Endodermal cell (in vitro differentiated cells): ENCODE data around the gene BBS10. TPM values are rescaled to one million over a fixed set of nuclear protein-coding genes. Genes with fewer than 3 reads are reported as not detected.

Experiments used
- DNase-seq: peaks from one replicate; pipeline ENCODE4 v3.0.0-alpha.2; 2017
- H3K27ac ChIP-seq: 2 replicates; pipeline ENCODE4 v1.5.1; 2013; ENCODE audit warnings: mild to moderate bottlenecking, low read depth, low read length, moderate library complexity
- H3K27me3 ChIP-seq: 2 replicates; pipeline ENCODE4 v1.6.1; 2013; ENCODE audit warnings: mild to moderate bottlenecking, low read length, moderate library complexity; ENCODE audit not compliant: insufficient read depth, control insufficient read depth, poor library complexity, severe bottlenecking
- H3K36me3 ChIP-seq: 2 replicates; pipeline ENCODE4 v1.7.0; 2013; ENCODE audit warnings: mild to moderate bottlenecking, low read length, moderate library complexity; ENCODE audit not compliant: control insufficient read depth, insufficient read depth
- H3K4me1 ChIP-seq: one replicate; pipeline ENCODE4 v1.7.0; 2013; ENCODE audit warnings: low read length; ENCODE audit not compliant: control insufficient read depth, insufficient read depth
- H3K4me3 ChIP-seq: 2 replicates; pipeline ENCODE4 v1.5.1; 2013; ENCODE audit warnings: mild to moderate bottlenecking, low read length, moderate library complexity
- H3K9ac ChIP-seq: 2 replicates; pipeline ENCODE4 v1.6.1; 2013; ENCODE audit warnings: mild to moderate bottlenecking, low read length, moderate library complexity; ENCODE audit not compliant: poor library complexity, severe bottlenecking; ENCODE audit errors: extremely low read depth
- H3K9me3 ChIP-seq: 2 replicates; pipeline ENCODE4 v1.6.1; 2013; ENCODE audit warnings: mild to moderate bottlenecking, low read length, moderate library complexity; ENCODE audit not compliant: control insufficient read depth
- H3K27ac Mint-ChIP-seq: 2 replicates; pipeline ENCODE4 v1.8.0; 2020; ENCODE audit warnings: mixed read lengths
- H3K27me3 Mint-ChIP-seq: 2 replicates; pipeline ENCODE4 v1.8.0; 2021; ENCODE audit warnings: mild to moderate bottlenecking, mixed read lengths; ENCODE audit not compliant: insufficient read depth
- H3K36me3 Mint-ChIP-seq: 2 replicates; pipeline ENCODE4 v1.8.0; 2020; ENCODE audit warnings: low read depth, mixed read lengths
- H3K4me1 Mint-ChIP-seq: 2 replicates; pipeline ENCODE4 v1.8.0; 2020; ENCODE audit warnings: mixed read lengths
- H3K4me3 Mint-ChIP-seq: 2 replicates; pipeline ENCODE4 v1.8.0; 2020; ENCODE audit warnings: mild to moderate bottlenecking, moderate library complexity, mixed read lengths
- H3K9me3 Mint-ChIP-seq: 2 replicates; pipeline ENCODE4 v1.8.0; 2020; ENCODE audit warnings: mild to moderate bottlenecking, mixed read lengths
- WGBS, 2 experiments: methylation state at CpG; one replicate each; pipeline versions ENCODE4 v1.1.5 to v1.1.7; 2013; ENCODE audit warnings: missing lambda C conversion rate in 2 of 2, mixed read lengths in 1 of 2; ENCODE audit not compliant: insufficient coverage in 1 of 2, insufficient read length in 1 of 2; 5-methylcytosine and 5-hydroxymethylcytosine counted together
- total RNA-seq, 2 donors: library from RNA; stranded (reverse); fragmentation: NEBNext Ultra II Directional in 1 of 2; extraction: Animal tissue kit (Norgen Biotek cat#: 25700) in 1 of 2; gene quantifications; 2 replicates in 1 of 2; 3 replicates in 1 of 2; pipeline ENCODE4 v1.2.1, GENCODE V29; 2021
- TF ChIP-seq, protein P1 (sequence below): fragments of 200-600 bp; sonication (generic); conservative IDR thresholded peaks from 2 replicates; pipeline ENCODE4 v1.5.0; 2021; ENCODE audit warnings: antibody characterized with exemption, mild to moderate bottlenecking

BBS10 gene
- total RNA-seq, 2 donors from 2014 or later = 9.3 to 9.5 TPM

DNA sequence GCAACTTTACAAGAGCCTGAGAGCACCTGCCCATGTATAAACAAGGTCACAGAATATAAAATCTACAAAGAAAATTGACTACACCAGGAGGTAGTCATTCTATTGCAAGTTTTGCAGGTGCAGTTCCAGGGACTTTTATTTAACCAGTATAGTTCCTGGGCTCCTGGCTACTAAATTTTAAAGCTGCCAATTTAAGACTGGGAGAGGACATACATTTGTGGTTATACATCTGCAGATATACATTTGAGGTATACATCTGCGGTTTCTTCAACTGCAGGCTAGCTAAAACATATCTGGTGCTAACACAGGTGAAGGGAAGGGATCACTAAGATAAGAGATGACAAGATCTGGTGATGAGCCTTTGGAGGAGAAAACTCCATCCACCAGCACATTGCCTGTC lies 30.2 kb downstream of the BBS10 start:
- Histone ChIP-seq H3K4me1 (no peaks in the 10 kb centered on the region), H3K9me3 (peaks cover 7% of the 10 kb centered on the region), H3K27me3 (no peaks in the 10 kb centered on the region), H3K9ac (no peak overlapping the region), H3K27ac (no peak overlapping the region), H3K36me3 (no peaks in the 10 kb centered on the region), H3K4me3 (no peak overlapping the region)
- Mint-ChIP-seq H3K36me3 (no peaks in the 10 kb centered on the region), H3K27ac (no peak overlapping the region), H3K4me1 (no peaks in the 10 kb centered on the region), H3K9me3 (peaks cover 22% of the 10 kb centered on the region), H3K27me3 (peaks cover 8% of the 10 kb centered on the region), H3K4me3 (no peak overlapping the region)
- 86 to 96% methylated on average over 1 of the region's 1 CpG for whole genome bisulfite sequencing, 2 experiments
- TF ChIP-seq, protein P1, sequence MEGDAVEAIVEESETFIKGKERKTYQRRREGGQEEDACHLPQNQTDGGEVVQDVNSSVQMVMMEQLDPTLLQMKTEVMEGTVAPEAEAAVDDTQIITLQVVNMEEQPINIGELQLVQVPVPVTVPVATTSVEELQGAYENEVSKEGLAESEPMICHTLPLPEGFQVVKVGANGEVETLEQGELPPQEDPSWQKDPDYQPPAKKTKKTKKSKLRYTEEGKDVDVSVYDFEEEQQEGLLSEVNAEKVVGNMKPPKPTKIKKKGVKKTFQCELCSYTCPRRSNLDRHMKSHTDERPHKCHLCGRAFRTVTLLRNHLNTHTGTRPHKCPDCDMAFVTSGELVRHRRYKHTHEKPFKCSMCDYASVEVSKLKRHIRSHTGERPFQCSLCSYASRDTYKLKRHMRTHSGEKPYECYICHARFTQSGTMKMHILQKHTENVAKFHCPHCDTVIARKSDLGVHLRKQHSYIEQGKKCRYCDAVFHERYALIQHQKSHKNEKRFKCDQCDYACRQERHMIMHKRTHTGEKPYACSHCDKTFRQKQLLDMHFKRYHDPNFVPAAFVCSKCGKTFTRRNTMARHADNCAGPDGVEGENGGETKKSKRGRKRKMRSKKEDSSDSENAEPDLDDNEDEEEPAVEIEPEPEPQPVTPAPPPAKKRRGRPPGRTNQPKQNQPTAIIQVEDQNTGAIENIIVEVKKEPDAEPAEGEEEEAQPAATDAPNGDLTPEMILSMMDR = no peak
- no peak for DNase-seq

DNA sequence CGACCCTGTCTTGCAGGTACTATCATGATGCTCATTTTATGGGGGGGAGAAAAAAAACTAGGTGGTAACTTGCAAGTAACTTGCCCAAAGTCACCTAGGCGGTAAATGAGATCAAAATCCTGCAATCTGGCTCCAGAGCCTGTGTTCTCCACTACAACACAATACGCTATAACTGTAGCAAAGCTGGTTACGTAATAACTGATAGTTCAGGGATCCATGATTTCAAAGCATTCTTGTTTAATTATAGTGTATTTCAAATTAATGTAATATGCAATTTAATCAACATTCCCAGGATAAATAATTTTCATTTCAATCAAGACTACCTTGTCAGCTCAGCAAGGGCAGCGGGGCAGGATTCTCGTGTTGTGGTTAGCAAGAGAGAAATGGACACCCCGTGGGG lies 31.7 kb downstream of the BBS10 start:
- H3K36me3 ChIP-seq = no peaks in the 10 kb centered on the region
- Mint-ChIP-seq H3K36me3 (no peaks in the 10 kb centered on the region), H3K27ac (no peak overlapping the region), H3K9me3 (peaks cover 16% of the 10 kb centered on the region), H3K4me1 (peaks cover 7% of the 10 kb centered on the region), H3K4me3 (no peak overlapping the region), H3K27me3 (peaks cover 8% of the 10 kb centered on the region)
- peaks cover 7% of the 10 kb centered on the region for H3K9me3 ChIP-seq
- WGBS, 2 experiments = 90 to 98% methylated on average over 7 of the region's 7 CpGs
- TF ChIP-seq, protein P1 = no peak
- no peak overlapping the region for H3K9ac ChIP-seq
- no peak overlapping the region for H3K4me3 ChIP-seq
- no peaks in the 10 kb centered on the region for H3K4me1 ChIP-seq
- peak; percentile 20 for DNase-seq
- no peak overlapping the region for H3K27ac ChIP-seq
- H3K27me3 ChIP-seq = no peaks in the 10 kb centered on the region

DNA sequence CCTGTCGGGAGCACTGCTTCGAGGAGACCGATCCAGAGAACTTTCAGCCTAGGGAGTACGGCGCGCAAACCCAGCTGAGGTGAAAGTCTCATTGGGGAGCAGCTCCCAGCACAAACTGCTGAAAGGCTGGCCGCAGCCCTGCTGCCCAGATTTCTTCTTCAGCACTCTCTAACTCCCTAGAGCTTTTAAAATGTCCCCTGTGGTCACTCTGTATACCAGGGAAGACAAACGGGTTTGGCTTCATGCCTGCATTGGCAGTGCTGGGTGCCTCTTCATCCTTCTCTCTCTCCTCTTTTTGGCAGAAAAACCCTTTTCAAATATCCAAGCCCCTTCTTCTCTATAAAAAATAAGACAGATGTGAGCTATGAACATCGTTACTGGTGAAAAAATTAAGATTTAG lies 34.9 kb downstream of the BBS10 start:
- Histone ChIP-seq H3K9ac (no peak overlapping the region), H3K36me3 (no peaks in the 10 kb centered on the region), H3K27ac (no peak overlapping the region), H3K4me1 (no peaks in the 10 kb centered on the region), H3K9me3 (no peaks in the 10 kb centered on the region), H3K27me3 (no peaks in the 10 kb centered on the region), H3K4me3 (no peak overlapping the region)
- Mint-ChIP-seq H3K4me3 (no peak overlapping the region), H3K27me3 (peaks cover 4% of the 10 kb centered on the region), H3K9me3 (no peaks in the 10 kb centered on the region), H3K4me1 (peaks cover 7% of the 10 kb centered on the region), H3K27ac (no peak overlapping the region), H3K36me3 (no peaks in the 10 kb centered on the region)
- WGBS, 2 experiments = 88 to 96% methylated on average over 6 to 9 of the region's 9 CpGs
- TF ChIP-seq, protein P1 = no peak
- peak; percentile 56 for DNase-seq
